DOHH2 (cell line): Measurements from ENCODE around the gene IGLON5.

Experiments used
- CTCF ChIP-seq: fragments of 200-600 bp; sonication (generic); IDR thresholded peaks from one replicate; pipeline ENCODE4 v1.5.1; 2014; ENCODE audit warnings: antibody characterized with exemption, mild to moderate bottlenecking, low read depth, low read length; ENCODE audit not compliant: poor library complexity, severe bottlenecking
- EZH2phosphoT487 ChIP-seq: fragments of 200-600 bp; sonication (generic); IDR thresholded peaks from 2 replicates; pipeline ENCODE4 v1.6.1; 2017; ENCODE audit warnings: borderline replicate concordance, mild to moderate bottlenecking, antibody characterized with exemption, low read length, moderate library complexity, mixed read lengths

GRCh38 chr19:51368366-51369282 lies 57.2 kb downstream of the IGLON5 start, which contains the start of gene CLDND2:
- no peak for TF ChIP-seq CTCF
- no peak for TF ChIP-seq EZH2phosphoT487
